Activated CD8-positive, alpha-beta memory T cell treated with anti-CD3 and anti-CD28 coated beads for 48 hours (primary cell): Measurements from ENCODE around the gene HIPK2.

Experiments used
- DNase-seq, 3 experiments: peaks; one replicate each; pipeline ENCODE4 v3.0.0-alpha.2; 2020; ENCODE audit warnings: low read depth in 2 of 3, low spot score in 2 of 3

The HIPK2 gene

DNA sequence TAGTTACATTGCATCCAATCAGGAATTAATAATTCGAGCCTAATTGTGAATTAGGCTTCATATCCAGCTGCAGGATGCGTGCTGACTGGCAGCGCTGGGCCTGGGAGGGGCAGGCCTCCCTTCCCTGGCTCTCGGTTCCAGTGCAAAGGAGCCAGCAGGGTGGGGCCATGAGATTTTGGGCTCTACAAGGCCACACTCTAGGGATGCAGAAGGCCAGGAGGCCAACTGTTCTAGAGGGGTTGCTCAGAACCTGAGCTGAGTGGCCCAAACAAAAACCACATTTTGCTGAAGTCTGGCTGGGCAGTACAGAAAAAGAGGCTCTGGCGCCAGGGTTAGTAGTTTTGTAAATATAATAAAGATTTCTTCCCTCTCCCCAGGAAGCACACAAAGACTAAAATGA, 182.0 kb downstream of the HIPK2 start:
- no peak for DNase-seq

DNA sequence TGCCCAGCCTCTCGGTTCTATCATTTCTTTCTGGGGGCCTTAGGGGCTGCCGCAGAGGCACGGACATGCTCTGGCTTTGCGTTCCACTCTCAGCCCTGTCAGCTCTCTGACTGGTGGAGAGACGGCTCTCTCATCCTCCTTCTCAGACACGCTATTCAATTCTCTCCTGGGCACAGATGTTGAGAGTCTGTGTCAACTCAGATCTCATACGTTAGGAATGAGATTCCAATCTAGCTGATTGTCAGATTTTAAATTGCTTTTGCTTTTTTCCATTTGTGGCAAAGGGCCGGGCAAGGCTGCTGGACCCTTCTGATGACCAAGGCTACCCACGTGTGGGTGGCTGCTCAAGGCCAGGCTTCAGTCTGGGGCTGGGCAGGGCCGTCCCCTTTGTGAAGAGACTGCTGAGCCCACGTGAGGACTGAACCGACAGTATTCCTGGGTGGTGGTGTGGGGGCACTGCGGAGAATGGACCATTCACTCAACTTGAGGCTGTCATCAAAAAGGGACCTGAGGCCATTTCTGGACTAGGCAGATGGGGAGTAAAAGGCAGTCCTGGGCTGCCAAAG, 182.8 kb downstream of the HIPK2 start:
- no peak for DNase-seq

DNA sequence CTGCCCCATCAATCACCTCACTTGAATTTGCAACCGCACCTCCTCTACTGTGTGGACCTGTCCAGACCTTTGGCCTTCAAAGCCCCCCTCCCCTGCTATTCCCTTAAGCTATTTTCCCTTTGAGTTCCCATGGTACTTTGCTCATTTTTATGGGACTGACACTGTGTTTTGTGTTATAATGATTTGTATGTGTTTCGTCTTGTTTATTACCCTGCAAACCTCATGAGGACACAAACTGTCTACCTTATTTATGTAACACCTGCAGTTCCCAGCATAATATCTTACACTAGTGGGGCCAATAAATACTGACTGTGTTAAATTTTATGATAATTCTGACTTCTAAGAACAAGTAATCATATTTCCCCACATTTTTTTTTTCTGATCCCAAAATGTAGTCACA, 183.7 kb downstream of the HIPK2 start:
- no peak for DNase-seq

DNA sequence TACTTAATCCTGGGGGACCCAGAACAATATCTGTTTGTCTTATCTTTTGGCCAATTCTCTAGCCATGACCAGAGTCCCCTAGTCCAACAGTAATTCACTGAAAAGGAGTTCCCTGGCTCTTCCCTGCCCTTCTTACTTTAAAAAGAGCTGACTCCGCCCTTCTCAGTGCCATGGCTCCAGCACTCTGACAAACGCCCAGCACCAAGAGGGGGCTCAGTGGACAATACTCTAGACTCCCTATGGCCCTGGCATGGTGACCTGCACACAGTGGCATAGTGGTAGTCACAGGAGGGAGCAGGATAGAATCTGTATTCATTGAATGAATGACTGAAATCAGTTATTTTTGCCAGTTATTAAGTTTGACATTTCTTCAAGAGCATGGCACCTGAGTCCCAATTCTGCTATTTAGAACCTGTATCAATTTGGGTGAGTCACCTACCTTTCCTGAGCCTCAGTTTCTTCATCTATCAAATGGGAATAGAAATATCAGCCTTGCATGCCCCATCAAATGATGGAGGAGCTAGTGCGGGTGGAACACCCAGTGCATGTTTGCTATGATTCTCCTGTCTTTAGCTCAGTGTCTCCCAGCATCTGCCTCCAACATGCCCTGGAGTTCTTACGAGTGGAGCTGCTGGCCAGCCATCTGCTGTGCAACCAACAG, 184.9 kb downstream of the HIPK2 start:
- DNase-seq, result no peak

DNA sequence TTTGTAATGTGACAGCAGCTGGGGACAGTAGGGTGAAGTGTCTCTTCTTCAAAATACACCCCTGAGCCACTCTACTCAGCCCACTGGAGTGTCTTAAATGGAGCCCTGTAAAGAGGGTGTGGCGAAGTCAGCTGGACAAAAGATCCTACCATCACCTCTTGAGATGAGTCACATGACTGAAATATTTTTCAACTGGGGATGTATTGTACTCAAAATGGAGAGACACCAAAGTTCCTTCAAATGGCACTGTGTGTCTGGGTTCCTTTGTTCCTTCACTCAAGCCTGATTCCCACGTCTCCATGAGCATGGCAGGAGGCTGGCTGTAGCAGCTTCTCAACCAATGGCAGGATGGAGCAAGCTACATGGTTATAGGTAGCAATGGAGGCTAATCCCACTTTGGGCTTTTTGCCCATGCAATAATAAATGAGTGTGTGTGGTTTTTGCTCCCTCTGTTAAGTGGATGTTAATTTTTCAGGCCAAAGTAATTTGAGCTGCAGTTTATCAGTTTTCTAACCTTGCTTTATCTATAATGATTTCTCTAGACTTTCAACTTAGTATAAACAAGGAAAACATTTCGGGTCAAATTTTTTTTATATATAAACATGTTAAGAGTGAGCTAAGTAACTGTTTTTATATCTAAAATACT, 186.1 kb downstream of the HIPK2 start:
- no peak for DNase-seq

DNA sequence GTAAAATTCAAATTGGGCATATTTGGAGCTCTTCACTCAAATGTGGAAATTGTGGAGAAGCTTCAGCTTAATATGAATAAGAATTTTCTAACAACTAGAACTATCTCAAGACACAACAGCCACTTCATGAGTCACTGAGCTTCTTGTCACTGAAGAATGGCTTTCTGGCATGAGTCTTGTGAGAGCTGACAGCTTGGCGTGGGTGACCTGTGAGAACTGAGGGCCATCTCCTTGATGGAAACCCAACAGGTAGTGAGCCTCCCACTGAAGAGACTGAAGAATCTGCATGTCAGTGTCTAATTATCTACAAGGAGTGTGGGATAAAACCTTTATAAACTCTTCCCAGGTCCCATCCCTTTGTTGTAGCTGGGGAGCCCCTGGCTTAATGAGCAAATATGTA, 188.3 kb downstream of the HIPK2 start:
- DNase-seq, result no peak

DNA sequence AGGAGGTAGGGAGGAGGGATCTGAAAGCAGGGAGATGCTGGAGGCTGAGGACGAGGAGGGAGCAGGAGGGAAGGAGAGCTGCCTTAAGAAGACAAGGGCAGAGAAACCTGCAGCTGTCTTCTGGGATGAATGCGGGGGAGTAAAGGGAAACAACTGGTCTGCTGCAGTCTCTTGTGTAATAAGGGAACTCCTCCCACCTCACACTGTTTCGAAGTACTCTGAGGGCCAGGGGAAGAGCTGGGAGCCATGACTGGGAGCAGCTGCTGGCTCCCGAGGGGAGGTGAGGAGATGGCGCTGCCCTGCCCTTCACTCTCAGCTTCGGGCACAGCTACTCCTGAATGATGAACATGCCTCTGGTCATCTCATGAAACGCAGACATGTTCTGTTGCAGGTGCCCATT, 189.2 kb downstream of the HIPK2 start:
- DNase-seq, result no peak

DNA sequence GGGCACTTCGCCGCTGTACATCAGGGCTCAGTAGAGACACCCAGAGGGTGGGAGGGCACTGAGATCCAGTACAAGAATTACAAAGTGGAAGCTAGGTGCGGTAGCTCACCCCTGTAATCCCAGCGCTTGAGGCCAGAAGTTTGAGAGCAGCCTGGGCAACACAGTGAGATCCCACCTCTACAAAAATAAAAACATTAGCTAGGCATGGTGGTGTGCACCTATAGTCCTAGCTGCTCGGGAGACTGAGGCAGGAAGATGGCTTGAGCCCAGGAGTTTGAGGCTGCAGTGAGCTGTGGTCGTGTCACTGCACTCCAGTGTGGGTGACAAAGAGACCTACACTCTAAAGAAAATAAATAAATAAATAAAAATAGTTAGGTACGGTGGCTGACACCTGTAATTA, 190.3 kb downstream of the HIPK2 start:
- no peak for DNase-seq

DNA sequence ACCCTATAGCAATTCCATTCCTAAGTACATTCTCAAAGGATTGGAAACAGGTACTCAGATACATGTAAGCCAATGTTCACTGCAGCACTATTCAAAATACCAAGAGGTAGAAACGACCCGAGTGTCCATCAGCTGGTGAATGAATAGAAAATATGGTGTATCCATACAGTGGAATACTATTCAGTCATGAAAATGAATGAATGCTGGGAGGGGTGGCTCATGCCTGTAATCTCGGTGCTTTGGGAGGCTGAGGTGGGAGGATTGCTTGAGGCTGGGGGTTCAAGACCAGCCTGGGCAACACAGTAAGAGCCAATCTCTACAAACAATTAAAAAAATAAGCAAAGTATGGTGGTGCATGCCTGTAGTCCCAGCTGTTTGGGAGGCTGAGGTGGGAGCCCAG, 191.5 kb downstream of the HIPK2 start:
- no peak for DNase-seq

DNA sequence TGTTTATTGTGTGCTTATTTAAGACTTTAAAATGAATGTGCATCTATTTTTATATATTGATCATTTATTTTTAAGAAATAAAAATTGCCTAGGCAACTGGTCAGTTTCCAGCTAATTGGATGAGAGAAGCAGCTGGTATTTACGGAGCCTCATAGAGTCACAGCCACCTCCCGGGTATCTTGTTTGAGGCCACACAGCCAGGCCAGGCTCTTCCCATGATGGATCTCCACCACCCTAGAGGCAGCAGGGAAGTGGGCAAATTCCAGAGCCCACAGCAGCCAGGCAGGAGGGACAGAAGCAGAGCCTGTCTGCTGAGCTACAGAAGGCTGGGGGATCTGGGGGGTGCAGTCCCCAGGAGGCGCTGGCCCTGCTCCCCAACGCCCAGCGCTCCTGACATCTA, 192.8 kb downstream of the HIPK2 start:
- DNase-seq, result no peak

DNA sequence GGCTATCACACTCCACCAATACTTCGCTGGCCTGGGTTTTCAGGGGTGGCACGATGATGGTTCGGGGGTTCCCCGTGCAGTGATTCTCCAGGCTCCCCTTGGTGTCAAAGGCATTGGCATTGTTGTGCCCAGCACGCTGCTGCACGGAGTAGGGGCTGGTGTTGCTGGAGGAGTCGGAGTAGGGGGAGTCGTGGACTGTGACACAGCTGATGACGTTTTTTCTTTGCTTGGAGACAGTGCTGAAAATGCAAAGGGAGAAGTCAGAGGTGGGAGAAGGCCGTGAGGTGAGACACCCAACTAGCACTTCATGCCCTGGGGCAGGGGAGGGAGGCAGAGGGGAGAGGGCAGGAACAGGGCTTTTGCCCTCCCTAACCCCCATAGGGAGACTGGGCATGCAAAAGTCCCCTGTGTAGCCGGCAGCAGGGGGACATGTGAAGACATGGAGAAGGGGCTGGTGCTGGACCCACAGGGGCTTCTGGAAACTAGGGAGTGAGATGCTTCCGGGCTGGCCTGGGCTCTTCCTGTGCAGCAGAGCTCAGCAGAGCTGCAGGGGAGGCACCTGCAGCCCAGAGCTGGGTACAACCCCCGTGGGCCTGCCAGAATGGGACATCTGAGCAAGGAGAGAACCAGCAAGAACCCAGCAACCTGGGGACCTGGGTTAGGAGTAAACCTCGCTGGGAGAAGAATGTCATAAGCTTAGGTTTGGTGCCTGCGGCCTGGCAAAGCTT, 193.8 kb downstream of the HIPK2 start:
- no peak for DNase-seq

DNA sequence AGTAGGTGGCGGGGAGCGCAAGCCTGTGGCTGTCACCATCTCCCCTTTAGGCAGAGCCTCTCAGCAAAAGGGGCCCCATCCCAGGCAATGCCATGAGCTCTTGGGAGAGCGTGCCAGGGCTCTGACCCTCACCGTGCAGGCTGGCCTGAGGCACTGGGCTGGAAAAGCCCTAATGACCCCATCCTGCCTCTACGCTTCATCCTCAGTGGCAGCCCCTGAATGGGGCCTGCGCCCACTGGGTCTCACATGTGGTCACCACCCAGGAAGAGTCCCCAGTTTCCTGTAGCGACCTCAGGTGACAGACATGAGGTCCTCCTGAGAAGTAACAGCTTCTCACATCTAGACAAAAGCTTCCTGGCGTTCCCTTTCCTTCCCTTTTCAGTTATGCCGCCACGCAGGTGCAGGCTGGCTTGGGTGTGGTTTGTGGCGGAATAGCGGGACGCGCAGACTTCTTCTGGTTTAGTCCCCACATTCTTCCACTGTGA, 195.1 kb downstream of the HIPK2 start:
- no peak for DNase-seq

DNA sequence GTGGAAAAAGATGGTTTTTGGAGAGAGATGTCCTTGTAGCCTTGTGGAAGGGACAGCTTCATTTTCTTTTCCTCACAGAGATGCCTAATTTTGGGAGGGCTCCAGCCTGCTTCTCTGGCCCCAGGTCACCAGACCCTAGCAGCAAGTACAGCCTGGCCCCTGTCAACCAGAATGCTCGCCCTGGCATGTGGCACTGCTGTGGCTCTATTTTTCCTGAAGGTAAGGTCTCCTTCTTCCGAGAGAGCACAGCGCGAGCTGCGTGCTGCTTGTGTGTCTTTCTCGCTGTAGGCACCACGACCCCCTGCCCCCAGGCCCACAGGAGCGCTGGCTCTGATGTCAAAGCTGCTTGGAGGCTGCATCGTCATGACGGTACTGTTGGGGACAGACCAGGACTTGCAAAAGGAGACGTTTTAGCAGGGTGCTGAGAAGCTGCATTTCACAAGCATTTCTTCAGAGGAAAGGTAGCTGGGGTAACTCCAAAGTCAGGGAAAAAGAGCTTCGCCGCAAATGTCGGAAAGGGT, 195.6 kb downstream of the HIPK2 start:
- no peak for DNase-seq

DNA sequence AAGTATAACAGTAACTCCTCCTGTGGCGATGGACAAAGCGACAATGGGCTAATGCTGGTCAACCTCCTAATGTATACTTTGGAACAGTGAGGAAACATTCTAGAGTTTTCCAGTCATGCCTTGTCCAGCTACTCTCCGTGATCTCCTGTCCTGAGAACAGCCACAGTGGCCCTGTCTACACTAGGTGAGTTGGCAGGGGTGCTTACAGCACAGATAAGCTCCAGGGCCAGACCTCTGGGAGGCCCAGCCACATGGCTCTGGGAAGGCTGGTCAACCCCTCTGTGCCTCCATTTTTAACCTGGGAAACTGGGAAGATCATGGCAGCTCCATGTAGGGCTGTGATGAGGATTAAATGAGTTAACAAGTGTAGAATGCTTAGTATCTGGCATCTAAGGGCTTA, 197.4 kb downstream of the HIPK2 start:
- DNase-seq, result no peak

DNA sequence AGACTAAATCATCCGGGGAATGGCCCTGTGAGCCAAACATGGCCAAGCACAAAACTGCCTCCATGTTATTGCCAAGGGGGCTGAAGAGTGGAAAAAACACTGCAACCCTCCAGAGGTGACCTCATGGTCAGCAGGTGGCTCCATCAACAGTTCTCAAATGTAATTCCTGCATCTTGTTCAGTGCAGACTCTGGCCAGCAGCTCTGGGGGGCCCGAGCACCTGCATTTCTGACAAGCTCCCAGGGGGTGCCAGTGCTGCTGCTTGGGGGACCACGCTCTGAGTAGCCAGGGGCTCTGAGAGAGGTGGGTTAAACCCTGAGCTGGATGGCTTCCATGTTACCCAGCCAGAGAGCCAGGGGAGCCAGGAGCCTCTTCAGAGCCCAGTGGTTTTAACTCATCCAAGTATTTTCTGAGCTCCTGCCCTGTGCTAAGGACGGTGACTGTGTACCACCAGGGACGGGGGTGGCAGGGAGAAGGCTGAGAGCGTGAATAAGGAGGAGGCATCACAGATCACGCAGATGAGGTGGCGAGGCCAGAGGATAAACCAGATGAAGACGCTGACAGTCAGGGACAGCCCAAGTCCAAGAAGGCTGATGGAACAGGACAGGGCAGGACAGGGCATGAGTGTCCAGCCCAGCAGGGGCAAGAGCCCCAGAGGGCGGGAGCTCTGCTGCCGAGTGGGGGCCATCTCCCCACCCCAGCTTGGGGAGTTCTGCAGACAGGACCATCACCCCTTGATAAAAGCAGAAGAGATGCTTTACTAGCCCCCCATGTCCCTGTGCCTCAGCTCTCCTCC, 201.4 kb downstream of the HIPK2 start:
- DNase-seq, result no peak

DNA sequence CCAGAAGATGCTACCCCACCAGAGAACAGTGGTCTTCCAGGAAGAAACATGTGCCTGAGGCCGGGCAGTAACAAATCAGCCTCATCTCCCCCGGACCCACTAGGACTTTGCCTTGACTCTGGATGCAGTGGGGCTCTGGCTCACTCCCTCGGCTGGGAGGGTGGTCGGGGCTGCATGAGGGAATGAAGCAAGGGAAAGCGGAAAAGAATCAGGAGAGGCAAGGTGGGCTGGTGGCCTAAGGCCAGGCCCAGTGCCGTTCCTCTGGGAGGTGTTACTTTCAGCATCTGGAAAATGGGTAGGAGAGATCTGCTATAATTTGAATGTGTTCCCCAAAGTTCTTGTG, 202.5 kb downstream of the HIPK2 start:
- no peak for DNase-seq

DNA sequence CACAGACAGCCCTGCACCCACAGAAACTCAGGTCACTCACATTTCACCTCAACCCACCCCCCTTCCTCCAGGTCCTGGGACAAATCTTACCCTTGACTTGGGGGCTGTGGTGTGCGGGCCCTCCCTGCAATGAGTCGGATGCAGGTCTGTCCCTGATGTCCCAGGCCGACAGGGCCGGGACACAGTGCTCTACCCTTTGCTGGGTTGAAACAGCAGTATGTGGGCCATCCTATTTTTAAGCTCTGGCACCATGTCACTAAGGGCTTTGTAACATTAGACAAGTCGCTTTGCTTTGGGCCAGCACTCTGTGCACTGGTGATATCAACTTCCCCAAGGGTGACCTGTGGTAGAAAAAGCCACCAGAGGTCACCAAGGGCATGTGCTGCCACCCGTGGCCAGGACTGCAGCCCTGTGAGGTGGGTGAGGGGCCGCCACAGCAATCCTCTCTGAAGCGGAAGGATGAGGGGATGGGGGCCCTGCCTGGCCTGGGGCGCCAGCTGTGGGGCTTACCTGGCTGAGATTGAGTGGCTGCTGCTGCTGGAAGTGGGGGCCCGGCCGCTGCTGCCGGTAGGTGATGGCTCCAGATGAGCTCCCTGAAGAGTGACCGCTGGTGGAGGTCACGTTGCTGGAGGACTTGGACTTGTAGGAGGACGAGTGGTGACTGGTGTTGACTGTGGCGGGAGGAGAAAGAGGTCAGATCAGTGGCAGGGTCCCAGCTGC, 203.0 kb downstream of the HIPK2 start:
- no peak for DNase-seq

DNA sequence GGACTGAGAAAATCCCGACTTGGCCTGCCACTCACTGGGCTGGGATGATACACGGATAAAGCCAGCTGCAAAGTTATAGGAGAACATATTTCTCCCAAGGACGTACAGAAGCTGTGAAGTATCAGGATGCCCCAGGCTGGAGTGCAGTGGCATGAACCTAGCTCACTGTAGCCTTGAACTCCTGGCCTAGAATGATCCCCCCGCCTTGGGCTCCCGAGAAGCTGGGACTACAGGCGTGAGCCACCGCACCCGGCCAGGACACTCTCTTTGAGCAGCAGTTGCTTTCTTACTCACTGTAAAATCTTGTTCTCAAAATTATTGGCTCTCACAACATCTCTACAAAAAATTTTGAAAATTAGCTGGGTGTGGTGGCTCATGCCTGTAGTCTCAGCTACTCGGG, 203.9 kb downstream of the HIPK2 start:
- DNase-seq, result no peak

DNA sequence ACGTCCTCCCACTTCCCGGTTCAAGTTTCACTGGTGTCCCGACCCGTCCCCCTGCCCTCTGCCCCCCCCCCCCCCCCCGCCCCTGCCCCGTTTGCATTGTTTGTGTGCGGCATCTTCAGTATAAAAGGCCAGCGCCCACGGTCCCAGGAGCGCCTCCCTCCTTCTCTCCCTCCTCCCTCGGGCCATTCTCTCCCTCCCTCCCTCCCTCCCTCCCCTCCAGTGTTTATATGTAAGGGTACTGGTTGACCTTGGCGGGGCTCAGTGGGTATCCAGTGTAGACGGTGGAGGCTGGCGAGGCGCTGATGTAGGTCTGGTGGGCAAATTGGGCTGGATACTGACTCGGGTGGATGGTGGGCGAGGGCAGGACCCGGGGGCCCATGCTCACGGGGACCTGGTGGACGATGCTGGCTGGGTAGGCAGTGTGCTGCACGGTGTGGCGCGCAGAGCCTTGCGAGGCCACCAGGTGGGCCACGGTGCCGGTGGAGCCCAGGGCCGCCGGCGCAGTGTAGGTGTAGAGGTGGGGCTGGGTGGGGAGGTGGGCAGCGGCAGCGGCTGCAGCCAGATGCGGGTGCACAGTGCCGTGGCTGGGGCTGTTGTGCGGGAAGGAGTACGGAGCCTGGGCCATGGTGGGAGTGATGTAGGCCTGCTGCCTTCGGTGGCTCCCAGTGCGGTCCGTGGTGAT, 205.0 kb downstream of the HIPK2 start:
- no peak for DNase-seq

DNA sequence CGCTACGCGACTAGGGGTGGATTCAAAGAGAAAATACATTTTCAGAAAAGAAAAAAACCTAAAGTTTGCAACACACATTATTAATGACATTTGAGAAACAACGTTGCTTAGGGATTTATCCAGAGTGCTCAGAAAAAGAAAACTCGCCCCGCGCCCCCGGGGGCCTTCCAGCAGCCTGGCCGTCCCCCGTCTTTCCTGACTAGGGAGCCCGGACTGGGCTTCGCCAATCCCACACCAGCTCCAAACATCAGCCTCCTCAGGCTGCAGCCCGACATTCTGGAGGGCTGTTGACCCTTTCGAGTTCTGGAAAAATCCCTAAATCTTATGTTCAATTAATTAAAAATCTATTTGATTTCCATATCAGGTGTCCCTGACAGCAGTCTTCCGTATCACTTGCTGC, 205.7 kb downstream of the HIPK2 start:
- no peak for DNase-seq
